Right ventricle myocardium inferior (tissue), 1 donor: ENCODE measurements around the gene LIMA1. TPM values are rescaled to one million over a fixed set of nuclear protein-coding genes. Genes with fewer than 3 reads are reported as not detected.
"Not testable (repeated sequence)": the region's sequence is repeated elsewhere in the genome, so short reads cannot be mapped to it uniquely, and the experiment has no call there.

Experiments
- ATAC-seq: fragments of 200-7000 bp; cut with Tn5 transposase; one replicate; pipeline ENCODE4 v1.9.1; 2020; ENCODE audit warnings: mild to moderate bottlenecking, moderate library complexity
- DNase-seq: peaks from one replicate; pipeline ENCODE4 v3.0.0; 2021; ENCODE audit errors: missing footprints
- intact Hi-C: fragments of 100-400 bp; cut with DNase I; formaldehyde crosslinking; loops from one replicate; pipeline ENCODE4 v1.11.0; 2022
- total RNA-seq: library from RNA; stranded (reverse); fragmentation: NEBNext Ultra II Directional; extraction: Animal tissue kit (Norgen Biotek cat#: 25700); gene quantifications from one replicate; pipeline ENCODE4 v1.2.1, GENCODE V29; 2021
- donor health status: DM: no; HTN: yes; CAD: no; lungs with severe emphysema.

Gene LIMA1
- total RNA-seq, 1 donor from 2014 or later = 16.7 TPM

DNA sequence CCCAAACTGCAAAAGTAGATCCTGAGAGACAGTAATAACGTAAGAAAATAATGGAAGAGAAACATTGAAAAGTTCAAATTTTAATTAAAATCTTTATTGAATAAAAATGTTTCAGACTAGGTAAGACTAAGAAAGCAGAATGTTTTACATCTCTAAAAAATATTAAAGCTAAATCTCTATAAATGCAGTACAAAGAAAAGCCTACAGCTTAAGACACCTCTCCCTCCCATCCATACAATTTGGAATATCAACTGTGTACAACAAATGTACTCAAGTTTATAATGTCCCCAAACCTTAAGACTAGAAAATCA is 107.6 kb downstream of the LIMA1 start:
- no peak for DNase-seq
- ATAC-seq = no peak
- intact Hi-C loops = loop anchor here (1.0 to 5.0 kb wide), 3 partner anchors 87 to 208 kb away; no protein-coding TSS in a partner anchor

- intact Hi-C loops = loop anchor here (1.0 to 5.0 kb wide), 3 partner anchors 86 to 208 kb away; no protein-coding TSS in a partner anchor
- ATAC-seq (no peak), DNase-seq (no peak)
These were observed 108.2 kb downstream of the LIMA1 start for GRCh38 chr12:50174971-50175715.

DNA sequence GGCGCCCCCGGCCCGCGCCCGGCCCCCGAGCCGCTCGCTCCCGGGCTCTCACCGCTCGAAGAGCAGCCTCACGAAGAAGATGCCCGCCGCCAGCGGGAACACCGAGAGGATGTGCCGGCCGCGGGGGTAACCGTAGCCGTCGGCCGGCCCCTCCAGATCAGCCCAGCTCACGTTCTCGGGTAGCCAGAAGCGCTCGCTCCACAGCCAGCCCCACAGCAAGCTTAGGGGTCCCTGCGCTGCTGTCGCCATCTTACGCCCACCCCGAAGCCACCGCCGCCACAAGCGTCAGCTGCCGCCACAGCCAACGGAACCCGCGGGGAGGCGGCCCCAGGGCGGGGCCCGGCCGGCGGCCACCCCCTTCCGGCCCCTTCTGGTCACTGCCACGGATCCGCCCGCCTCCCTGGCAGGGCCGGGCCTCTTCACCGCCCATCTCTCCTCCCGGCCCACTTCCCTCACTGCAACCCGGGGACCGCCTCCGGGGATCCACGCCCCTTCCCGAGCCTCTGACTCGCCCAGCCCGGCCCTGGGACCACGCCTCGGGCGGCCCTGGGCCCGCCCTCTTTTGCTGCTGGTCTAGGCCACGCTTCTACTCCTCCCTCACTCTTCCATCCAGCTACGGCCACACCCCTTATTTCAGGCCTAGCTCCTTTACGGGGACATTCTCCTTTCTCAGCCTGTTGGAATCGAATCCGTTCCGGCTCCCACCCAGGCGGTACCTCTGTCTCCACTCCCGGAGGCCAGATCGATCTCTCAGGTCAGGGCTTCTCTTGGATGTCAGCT is 116.1 kb downstream of the LIMA1 start, which contains the start of gene CERS5:
CERS5 (minus strand) TSS at position 321 of the 780 bp plus-strand sequence; CDS start at position 249, 72 bp downstream.
- intact Hi-C loops = loop anchor here (2.0 kb wide), 2 partner anchors 56 to 82 kb away; partner anchors contain the start of gene SMARCD1
- ATAC-seq = peak; percentile 100

GRCh38 chr12:50166799-50167048 is 116.6 kb downstream of the LIMA1 start:
- ATAC-seq (no peak), DNase-seq (peak; percentile 83)
- intact Hi-C loops = loop anchor here (2.0 kb wide), 2 partner anchors 56 to 82 kb away; partner anchors contain the start of gene SMARCD1

More for the DNA sequence above, 116.1 kb downstream of the LIMA1 start, which contains the start of gene CERS5:
- DNase-seq = peak; percentile 99

- no peak for ATAC-seq
- DNase-seq = no peak
- intact Hi-C loops = no loop called here
These were observed 118.4 kb downstream of the LIMA1 start for GRCh38 chr12:50164963-50165362.

DNA sequence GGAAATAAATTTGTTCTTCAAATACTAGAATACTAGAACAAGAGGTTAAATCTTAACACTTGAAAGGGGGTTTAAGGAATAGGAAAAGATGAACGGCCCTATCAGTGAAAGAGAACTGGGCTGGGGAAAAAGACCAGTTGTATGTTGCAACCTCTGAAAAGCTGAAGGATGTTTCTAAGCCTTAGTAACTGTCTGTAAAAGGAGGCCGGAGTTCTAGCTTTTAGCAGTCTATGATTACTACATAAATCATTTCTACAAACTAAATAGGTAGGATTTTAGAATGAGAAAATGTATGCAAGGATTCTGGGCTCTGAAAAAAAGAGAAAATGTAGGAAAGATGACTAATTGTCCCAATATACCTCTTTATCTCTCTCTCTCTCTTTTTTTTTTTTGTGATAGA is 121.1 kb downstream of the LIMA1 start:
- intact Hi-C loops = no loop called here
- ATAC-seq (no peak), DNase-seq (no peak)

- no peak for DNase-seq
These were observed 122.7 kb downstream of the LIMA1 start for GRCh38 chr12:50160643-50161042.

GRCh38 chr12:50157259-50157658 is 126.1 kb downstream of the LIMA1 start:
- intact Hi-C loops = no loop called here
- ATAC-seq (no peak), DNase-seq (no peak)

More at GRCh38 chr12:50160643-50161042, 122.7 kb downstream of the LIMA1 start:
- intact Hi-C loops = no loop called here
- ATAC-seq = no peak

DNA sequence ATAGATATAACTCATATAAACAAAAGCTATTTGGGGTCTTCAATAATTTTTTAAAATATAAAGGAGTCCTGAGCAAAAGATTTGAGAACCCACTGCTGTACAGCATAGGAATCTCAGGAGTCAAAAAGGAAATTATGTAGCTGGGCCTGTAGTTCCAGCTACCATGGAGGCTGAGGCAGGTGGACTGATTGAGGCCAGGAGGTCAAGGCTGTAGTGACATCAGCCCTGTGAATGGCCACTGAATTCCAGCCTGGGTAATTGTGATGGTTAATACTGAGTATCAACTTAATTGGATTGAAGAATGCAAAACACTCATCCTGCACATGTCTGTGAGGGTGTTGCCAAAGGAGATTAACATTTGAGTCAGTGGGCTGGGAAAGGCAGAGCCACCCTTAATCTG is 126.7 kb downstream of the LIMA1 start:
- DNase-seq (no peak), ATAC-seq (no peak)
- intact Hi-C loops = no loop called here

- intact Hi-C loops, DNase-seq, ATAC-seq: not testable (repeated sequence)
These were observed 128.4 kb downstream of the LIMA1 start for GRCh38 chr12:50154947-50155346.

- ATAC-seq (no peak), DNase-seq (no peak)
- intact Hi-C loops = no loop called here
These were observed 132.2 kb downstream of the LIMA1 start for GRCh38 chr12:50151047-50151687.

- intact Hi-C loops = no loop called here
- ATAC-seq (no peak), DNase-seq (no peak)
These were observed 134.0 kb downstream of the LIMA1 start for GRCh38 chr12:50149311-50149710.

GRCh38 chr12:50148011-50148410 is 135.3 kb downstream of the LIMA1 start:
- DNase-seq, intact Hi-C loops, ATAC-seq: not testable (repeated sequence)

GRCh38 chr12:50147281-50147680 is 136.0 kb downstream of the LIMA1 start:
- intact Hi-C loops = no loop called here
- ATAC-seq = no peak
- DNase-seq = no peak

DNA sequence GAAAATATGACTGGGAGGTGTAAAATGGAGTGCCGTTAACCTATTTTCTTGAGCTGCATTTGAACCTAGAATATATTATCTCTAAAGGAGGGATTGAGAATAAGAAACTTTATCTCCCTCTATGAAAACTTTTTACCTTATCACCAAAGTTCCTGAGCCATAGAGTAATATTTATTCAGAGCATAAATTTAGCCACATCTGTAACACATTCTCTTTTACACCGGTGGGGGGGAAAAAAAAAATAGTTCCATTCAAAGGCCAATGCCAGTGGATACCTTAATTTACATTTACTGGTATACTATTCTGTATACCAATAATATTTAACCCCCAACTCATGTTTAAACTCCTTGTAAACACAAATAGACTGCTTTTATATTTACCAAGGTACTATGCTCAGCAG is 137.9 kb downstream of the LIMA1 start:
- ATAC-seq (no peak), DNase-seq (no peak)
- intact Hi-C loops = no loop called here

DNA sequence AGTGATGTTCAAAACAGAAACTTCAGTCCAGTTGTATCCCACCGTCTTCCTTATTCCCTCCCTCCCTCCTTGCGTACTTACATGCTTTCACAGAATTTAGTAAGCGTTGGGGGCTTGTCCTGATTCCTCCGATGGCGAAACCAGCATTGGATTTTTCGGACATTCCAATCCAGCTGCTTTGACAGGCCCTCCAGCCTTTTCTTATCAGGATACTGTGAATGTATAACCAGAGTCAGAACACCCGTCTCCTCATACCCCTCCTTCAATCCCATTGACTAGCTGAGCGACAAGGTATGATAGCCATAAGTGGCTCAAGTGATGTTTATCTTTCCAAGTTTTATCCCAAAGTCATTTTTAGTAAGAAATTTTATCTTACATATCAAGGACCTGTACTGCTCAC is 140.3 kb downstream of the LIMA1 start:
- no peak for DNase-seq
- ATAC-seq = no peak
- intact Hi-C loops = no loop called here

DNA sequence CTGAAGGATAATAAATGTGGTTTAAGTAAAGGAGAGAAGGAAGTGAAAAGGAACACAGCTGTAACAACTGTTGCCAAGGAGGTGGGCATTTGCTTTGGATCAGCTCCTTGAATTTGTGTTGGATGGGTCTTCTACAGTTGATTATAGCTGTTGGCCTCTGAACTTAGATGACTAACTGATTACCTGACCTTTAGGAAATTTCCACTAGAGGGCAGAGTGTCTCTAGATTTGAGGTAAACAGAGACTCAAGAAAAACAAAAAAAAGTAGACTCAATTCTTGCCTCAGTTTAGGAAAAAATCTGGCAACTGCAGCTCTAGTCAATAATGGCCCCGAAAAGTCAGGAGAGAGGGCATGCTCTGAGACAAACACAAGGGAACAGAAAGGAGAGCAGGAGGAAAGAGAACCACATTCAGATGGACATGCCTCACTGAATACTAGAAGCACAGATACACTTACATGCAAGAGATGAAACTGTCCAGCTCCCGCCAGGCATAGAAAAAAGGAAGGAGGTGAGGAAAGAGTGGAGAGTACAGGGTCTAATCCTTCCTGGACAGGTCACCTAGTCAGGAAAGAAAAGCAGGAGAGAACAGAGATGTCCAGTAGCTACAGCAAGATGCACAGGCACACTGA is 150.7 kb downstream of the LIMA1 start:
- ATAC-seq (no peak), DNase-seq (no peak)
- intact Hi-C loops = no loop called here

DNA sequence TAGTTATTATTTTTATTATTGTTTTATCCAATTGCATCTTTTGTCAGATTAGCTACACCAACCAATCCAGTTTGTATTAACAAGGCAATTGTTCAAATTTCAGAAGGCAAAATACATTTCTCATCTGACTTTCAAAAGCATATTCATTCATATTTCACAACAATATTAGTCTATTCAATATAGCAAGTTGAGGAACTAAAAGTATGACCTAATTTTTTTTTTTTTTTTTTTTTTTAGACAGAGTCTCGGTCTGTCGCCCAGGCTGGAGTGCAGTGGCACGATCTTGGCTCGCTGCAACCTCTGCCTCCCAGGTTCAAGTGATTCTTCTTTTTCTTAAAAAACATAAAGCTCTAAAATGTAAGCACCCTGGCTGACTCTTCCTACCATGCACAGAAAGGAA is 154.0 kb downstream of the LIMA1 start:
- intact Hi-C loops = no loop called here
- ATAC-seq = no peak
- DNase-seq = no peak

- ATAC-seq = peak; percentile 74
- intact Hi-C loops = no loop called here
- no peak for DNase-seq
These were observed 155.8 kb downstream of the LIMA1 start for GRCh38 chr12:50127546-50127945.
